T-helper 2 cell treated with Interferon-gamma antibody and Interleukin-4, amounts not matched to agents 5 μg/mL and 100 μg/mL, for 36 hours (primary cell): Measurements from ENCODE around the gene XCL2.

Experiments
- DNase-seq: peaks from one replicate; pipeline ENCODE4 v3.0.0; 2021; ENCODE audit warnings: low spot score
- H3K27ac Mint-ChIP-seq: one replicate; pipeline ENCODE4 v1.8.0; 2021; ENCODE audit warnings: mild to moderate bottlenecking, mixed read lengths
- H3K27me3 Mint-ChIP-seq: one replicate; pipeline ENCODE4 v1.8.0; 2021; ENCODE audit warnings: low read depth, mixed read lengths
- H3K36me3 Mint-ChIP-seq: one replicate; pipeline ENCODE4 v1.8.0; 2021; ENCODE audit warnings: low read depth, mixed read lengths
- H3K4me1 Mint-ChIP-seq: one replicate; pipeline ENCODE4 v1.8.0; 2021; ENCODE audit warnings: low read depth, mixed read lengths
- H3K4me3 Mint-ChIP-seq: one replicate; pipeline ENCODE4 v1.8.0; 2022; ENCODE audit warnings: mild to moderate bottlenecking, moderate library complexity, mixed read lengths
- H3K9me3 Mint-ChIP-seq: one replicate; pipeline ENCODE4 v1.8.0; 2021; ENCODE audit warnings: mixed read lengths

The XCL2 gene

GRCh38 chr1:168518201-168518689 lies 25.6 kb downstream of the XCL2 start:
- H3K9me3 Mint-ChIP-seq, result peaks cover 9% of the 10 kb centered on the region
- H3K27ac Mint-ChIP-seq, result peak overlapping the region; percentile 58
- H3K4me3 Mint-ChIP-seq, result peak overlapping the region; percentile 62
- peaks cover 10% of the 10 kb centered on the region for H3K36me3 Mint-ChIP-seq
- H3K27me3 Mint-ChIP-seq, result no peaks in the 10 kb centered on the region
- DNase-seq, result no peak
- peaks cover 72% of the 10 kb centered on the region for H3K4me1 Mint-ChIP-seq

DNA sequence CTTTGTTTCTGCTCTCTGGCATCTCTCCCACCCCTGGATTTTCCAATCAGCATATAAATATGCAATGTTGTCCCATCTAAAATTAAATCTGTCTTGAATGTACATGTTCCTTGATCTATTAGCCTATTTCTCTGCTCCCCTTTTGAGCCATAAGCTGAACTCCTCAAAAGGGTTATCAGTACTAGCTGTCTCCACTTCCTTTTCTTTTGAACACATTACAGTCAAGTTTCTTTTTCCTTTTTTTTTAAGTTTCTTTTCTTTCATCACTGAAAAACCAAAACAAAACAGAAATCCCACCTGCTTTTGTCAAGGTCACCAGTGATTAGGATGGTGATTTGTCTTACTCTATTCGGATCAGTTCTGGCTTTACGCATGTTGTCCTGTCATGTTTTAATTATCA lies 29.3 kb downstream of the XCL2 start:
- Mint-ChIP-seq H3K4me3 (peak overlapping the region; percentile 63), H3K27ac (peak overlapping the region; percentile 90), H3K4me1 (peaks cover 70% of the 10 kb centered on the region), H3K27me3 (no peaks in the 10 kb centered on the region), H3K36me3 (peaks cover 2% of the 10 kb centered on the region), H3K9me3 (no peaks in the 10 kb centered on the region)
- DNase-seq, result no peak

GRCh38 chr1:168513656-168514404 lies 30.0 kb downstream of the XCL2 start:
- Mint-ChIP-seq H3K27me3 (no peaks in the 10 kb centered on the region), H3K36me3 (no peaks in the 10 kb centered on the region), H3K9me3 (no peaks in the 10 kb centered on the region), H3K27ac (peak overlapping the region; percentile 90), H3K4me3 (peak overlapping the region; percentile 63), H3K4me1 (peaks cover 73% of the 10 kb centered on the region)
- DNase-seq, result no peak

- Mint-ChIP-seq H3K27ac (peak overlapping the region; percentile 90), H3K36me3 (no peaks in the 10 kb centered on the region), H3K4me3 (peak overlapping the region; percentile 63), H3K9me3 (no peaks in the 10 kb centered on the region), H3K27me3 (no peaks in the 10 kb centered on the region), H3K4me1 (peaks cover 74% of the 10 kb centered on the region)
- DNase-seq, result no peak
Observed at GRCh38 chr1:168512864-168513595, 30.8 kb downstream of the XCL2 start.

- Mint-ChIP-seq H3K27ac (peak overlapping the region; percentile 38), H3K9me3 (no peaks in the 10 kb centered on the region), H3K4me3 (peak overlapping the region; percentile 3), H3K36me3 (no peaks in the 10 kb centered on the region), H3K4me1 (peaks cover 75% of the 10 kb centered on the region), H3K27me3 (no peaks in the 10 kb centered on the region)
- DNase-seq, result peak; percentile 52
Observed at GRCh38 chr1:168509875-168510791, 33.7 kb downstream of the XCL2 start.

DNA sequence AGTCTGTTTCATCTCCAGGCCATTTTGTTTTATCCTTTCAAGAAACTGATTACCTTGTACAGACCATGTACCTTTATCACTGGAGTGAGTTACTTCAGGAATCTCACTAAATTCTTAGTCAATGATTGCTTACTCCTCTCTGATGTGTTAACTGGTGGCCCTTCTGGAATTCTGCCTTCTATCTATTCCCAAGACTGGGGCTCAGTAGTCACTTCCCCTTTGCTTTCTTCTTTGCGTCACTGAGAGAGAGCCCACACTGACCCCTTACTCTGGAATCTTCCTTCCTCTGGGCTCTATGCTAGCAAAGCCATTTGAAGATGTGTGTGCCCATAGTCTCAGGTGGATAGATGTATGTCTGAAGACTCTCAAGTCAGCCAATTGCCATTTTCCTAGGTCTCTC lies 34.6 kb downstream of the XCL2 start:
- Mint-ChIP-seq H3K4me3 (no peak overlapping the region), H3K9me3 (no peaks in the 10 kb centered on the region), H3K27me3 (no peaks in the 10 kb centered on the region), H3K36me3 (no peaks in the 10 kb centered on the region), H3K4me1 (peaks cover 74% of the 10 kb centered on the region), H3K27ac (peak overlapping the region; percentile 12)
- DNase-seq, result no peak

DNA sequence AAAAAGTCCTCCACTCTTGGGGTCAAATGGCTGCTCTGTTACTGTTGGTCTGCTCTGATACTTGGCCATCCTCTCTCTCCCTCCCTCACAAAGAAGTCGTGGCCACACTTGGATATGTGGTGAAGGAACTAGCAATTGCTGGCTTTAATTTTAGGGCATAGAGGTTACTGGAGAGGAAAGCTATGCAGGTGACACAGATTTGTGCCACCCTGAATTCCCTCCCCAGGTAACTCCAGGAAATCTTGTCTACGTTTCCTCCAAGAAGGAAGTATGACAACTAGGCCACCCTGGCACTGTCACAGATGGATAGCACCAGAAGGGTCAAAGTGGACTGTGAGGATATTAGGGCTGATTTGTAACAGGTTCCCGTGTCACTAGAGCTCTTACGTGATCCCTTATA lies 36.0 kb downstream of the XCL2 start:
- Mint-ChIP-seq H3K4me1 (peaks cover 70% of the 10 kb centered on the region), H3K9me3 (no peaks in the 10 kb centered on the region), H3K27me3 (no peaks in the 10 kb centered on the region), H3K27ac (no peak overlapping the region), H3K4me3 (no peak overlapping the region), H3K36me3 (peaks cover 1% of the 10 kb centered on the region)
- DNase-seq, result no peak

- Mint-ChIP-seq H3K9me3 (no peaks in the 10 kb centered on the region), H3K27me3 (no peaks in the 10 kb centered on the region), H3K4me1 (peaks cover 65% of the 10 kb centered on the region), H3K4me3 (no peak overlapping the region), H3K36me3 (peaks cover 1% of the 10 kb centered on the region), H3K27ac (no peak overlapping the region)
- no peak for DNase-seq
Observed at GRCh38 chr1:168507231-168507630, 36.6 kb downstream of the XCL2 start.

DNA sequence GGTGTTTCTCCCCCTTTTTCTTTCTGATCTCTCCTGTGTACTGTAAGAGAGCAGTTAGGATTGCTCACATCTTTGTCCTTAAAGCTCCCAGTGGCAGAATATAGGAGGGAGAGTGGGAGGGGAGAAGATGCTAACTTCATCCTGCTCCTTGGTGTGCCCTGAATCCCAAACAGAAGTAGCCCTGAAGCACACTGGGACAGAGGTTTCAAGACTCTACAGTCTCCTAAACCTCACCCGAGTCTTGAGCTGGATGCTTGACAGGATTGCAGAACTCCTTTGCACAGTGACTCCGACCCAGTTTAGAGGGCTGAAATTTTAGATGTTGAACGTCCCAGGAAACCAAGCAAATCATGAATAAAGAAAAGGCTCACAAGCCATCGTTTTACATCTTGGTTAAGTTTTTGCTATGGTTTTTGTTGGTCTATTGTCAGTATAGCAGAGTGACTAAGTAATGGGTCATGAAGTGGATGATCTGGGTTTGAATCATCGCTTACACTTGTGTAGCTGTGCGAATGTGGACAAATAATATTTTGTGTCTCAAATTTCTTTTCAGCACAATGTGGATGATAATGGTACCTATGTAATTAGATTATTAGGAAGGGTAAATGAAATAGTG lies 37.5 kb downstream of the XCL2 start:
- peaks cover 1% of the 10 kb centered on the region for H3K36me3 Mint-ChIP-seq
- H3K4me3 Mint-ChIP-seq, result no peak overlapping the region
- no peaks in the 10 kb centered on the region for H3K27me3 Mint-ChIP-seq
- H3K9me3 Mint-ChIP-seq, result no peaks in the 10 kb centered on the region
- DNase-seq, result no peak
- peaks cover 71% of the 10 kb centered on the region for H3K4me1 Mint-ChIP-seq
- H3K27ac Mint-ChIP-seq, result no peak overlapping the region

DNA sequence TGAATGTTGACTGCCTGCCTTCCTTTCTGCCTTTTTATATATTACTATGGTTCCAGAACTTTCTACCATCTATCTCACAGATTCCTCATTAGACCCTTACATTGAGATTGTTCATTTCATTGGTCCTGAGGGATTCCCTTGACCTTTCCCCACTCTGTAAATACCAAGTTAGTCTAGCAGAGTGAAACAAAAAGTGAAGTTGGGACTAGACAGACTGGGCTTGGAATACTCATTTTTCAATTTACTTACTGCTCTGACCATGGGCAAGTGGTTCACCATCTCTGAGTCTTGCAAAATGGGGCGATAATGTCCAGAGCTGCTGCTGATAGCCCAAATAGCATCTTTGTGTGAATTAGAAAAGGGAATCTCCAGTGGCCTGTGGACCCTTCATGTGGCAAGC lies 38.8 kb downstream of the XCL2 start:
- Mint-ChIP-seq H3K36me3 (peaks cover 1% of the 10 kb centered on the region), H3K4me1 (peaks cover 71% of the 10 kb centered on the region), H3K9me3 (no peaks in the 10 kb centered on the region), H3K27ac (peak overlapping the region; percentile 13), H3K4me3 (no peak overlapping the region), H3K27me3 (no peaks in the 10 kb centered on the region)
- DNase-seq, result no peak

DNA sequence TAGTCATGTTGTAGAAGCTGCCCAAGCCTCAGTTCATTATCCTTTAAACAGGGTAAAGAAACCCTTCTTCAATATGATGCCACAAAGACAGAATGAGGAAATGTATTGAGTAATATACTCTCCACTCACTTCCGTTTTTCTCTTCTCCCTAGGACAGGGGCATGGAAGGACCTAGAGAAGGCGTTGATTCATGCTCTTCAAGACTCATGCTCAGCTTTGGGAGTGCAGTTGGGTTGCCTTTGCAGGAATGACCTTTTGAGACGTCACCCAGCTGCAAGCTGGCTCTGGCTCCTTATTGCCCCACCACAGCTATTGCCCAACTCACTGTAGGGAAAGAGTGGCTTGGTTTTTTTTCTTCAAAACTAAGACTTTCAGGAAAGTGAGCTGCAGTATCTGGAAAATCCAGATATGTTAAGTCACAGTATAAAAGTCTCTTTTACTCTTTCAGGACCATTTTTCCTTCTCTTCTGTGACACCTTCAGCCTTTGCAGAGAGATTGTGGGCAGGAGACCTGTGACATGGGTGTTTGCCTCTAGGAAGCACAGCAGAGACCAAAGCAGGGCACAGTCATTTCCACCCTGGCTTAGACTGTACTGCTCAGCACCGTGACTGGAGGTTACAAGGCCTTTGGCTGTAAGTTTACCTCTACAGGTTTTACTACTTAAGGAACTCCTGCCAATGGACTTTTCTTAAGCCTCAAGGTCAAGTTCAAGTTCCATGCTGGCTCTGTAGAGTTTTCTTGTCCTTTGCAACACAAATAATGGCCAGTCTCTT lies 39.5 kb downstream of the XCL2 start:
- DNase-seq, result peak; percentile 34
- peaks cover 1% of the 10 kb centered on the region for H3K36me3 Mint-ChIP-seq
- peaks cover 69% of the 10 kb centered on the region for H3K4me1 Mint-ChIP-seq
- H3K9me3 Mint-ChIP-seq, result no peaks in the 10 kb centered on the region
- H3K4me3 Mint-ChIP-seq, result no peak overlapping the region
- H3K27ac Mint-ChIP-seq, result peak overlapping the region; percentile 13
- H3K27me3 Mint-ChIP-seq, result no peaks in the 10 kb centered on the region

GRCh38 chr1:168499688-168500049 lies 44.1 kb downstream of the XCL2 start:
- DNase-seq, result no peak
- peaks cover 48% of the 10 kb centered on the region for H3K4me1 Mint-ChIP-seq
- no peak overlapping the region for H3K27ac Mint-ChIP-seq
- peaks cover 5% of the 10 kb centered on the region for H3K27me3 Mint-ChIP-seq
- H3K36me3 Mint-ChIP-seq, result peaks cover 3% of the 10 kb centered on the region
- H3K4me3 Mint-ChIP-seq, result no peak overlapping the region
- no peaks in the 10 kb centered on the region for H3K9me3 Mint-ChIP-seq
